Left hindlimb (tissue), 1 donor: ENCODE data around the gene SUCLG2.

Source experiments
- DNase-seq: peaks from one replicate; pipeline ENCODE4 v3.0.0-alpha.2; 2018

The SUCLG2 gene

DNA sequence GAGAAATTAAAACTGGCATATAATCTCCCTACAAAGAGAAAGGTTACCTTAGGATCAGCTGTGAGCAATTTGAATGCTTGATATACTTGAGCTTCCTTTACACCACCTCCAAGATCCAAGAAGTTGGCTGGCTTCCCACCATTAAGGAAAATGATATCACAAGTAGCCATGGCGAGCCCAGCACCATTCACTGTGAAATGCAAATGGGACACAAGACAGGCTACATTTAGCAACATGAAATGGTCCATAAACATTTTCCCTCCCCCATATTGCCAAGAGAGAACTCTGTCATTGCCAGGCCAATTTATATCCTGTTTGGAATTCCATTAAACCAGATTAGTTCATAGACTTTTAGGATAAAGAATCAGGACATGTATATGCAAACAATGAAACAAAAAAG is 158.7 kb downstream of the SUCLG2 start:
- DNase-seq, result no peak

DNA sequence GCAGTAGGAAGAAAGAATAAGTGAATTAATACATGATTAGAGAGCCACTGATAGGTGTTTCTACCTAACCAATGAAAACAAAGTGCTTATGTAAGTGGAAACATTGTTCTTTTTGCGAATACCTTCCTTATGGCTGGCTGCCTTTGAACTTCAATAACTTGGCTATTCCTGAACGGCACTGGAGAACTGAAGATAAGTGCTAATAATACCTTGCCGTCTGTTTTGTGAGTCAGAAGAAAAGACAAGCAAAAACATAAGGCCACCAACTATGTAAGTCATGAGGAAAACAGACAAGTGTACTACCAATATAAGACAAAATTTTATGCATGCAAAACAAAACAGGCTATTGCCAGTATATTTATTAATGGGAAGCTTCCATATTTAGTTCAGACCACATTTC is 160.6 kb downstream of the SUCLG2 start:
- DNase-seq, result no peak

DNA sequence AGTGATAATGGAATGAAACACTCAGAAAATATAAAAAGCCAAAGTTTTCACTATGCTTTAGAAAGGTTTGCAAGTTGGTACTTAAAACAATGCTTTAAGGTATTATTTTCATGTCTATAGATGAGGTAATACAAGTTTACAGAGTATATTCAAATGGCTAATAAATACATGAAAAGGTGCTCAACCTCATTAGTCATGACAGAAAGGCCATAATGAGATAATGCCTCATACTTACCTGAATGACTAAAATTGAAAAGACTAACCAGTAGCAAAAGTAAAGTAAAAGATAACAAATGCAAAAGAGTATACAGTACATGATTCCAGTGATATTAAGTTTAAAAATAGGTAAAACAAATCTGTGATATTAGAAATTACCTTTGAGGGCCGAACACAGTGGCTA is 163.8 kb downstream of the SUCLG2 start:
- no peak for DNase-seq

GRCh38 chr3:67489816-67490215 is 164.6 kb downstream of the SUCLG2 start:
- no peak for DNase-seq

- DNase-seq, result no peak
Measured at GRCh38 chr3:67487564-67488114, 166.8 kb downstream of the SUCLG2 start.

GRCh38 chr3:67486883-67487282 is 167.5 kb downstream of the SUCLG2 start:
- DNase-seq, result no peak

GRCh38 chr3:67484085-67484484 is 170.3 kb downstream of the SUCLG2 start:
- no peak for DNase-seq

- no peak for DNase-seq
Measured at GRCh38 chr3:67481126-67481525, 173.3 kb downstream of the SUCLG2 start.

DNA sequence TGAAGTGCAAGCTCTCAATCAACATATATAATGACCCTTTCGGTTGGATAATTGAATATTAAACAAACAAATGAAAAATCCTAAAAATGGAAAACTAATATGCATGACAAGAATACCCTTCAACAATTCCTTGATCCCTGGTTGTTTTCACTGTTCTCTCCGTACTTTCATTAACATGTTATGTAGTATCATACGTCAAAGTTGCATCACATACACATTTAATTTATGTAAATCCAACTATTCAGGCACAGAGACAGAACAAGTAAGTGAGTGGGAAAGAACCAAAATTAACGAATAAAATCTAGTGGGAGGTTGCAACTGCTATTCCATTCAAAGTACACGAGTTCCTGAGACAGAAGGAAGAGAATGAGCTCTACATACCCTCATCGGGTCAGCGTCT is 176.0 kb downstream of the SUCLG2 start:
- no peak for DNase-seq

- DNase-seq, result no peak
Measured at GRCh38 chr3:67474311-67474710, 180.1 kb downstream of the SUCLG2 start.

GRCh38 chr3:67472674-67473201 is 181.7 kb downstream of the SUCLG2 start:
- no peak for DNase-seq

DNA sequence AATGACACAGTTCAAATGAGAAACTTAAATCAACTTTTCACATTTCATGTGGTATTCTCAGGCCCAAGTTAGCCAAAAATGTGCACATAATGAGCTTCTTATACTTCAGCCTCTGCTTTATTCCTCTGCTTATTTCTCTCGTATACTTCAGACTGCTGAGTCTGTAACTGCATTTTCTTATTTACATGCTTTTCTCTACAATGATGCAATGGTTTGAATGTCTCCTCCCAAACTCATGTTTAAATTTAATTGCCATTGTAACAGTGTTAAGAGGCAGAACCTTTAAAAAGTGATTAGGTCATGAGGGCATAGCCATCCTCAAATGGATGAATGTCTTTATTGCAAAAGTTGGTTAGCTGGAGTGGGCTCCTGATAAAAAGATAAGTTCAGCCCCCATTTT is 184.2 kb downstream of the SUCLG2 start:
- no peak for DNase-seq

DNA sequence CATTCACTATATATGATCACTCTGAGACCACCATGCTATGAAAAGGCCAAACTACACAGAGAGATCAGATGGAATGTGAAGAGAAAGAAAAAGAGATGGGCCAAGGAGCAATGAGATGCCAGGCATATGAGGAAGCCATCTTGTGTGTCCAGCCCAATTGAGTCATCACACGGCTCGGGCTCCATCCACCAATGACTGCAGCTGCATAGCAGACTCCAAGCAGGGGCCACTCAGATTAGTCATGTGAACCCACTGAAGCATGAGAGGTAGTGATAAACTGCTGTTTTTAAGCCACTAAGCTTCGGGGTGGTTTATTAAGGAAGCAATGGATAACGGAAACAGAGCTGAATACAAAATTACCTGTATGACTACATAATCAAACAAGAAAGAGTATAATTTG is 185.9 kb downstream of the SUCLG2 start:
- no peak for DNase-seq

GRCh38 chr3:67463656-67464055 is 190.8 kb downstream of the SUCLG2 start:
- no peak for DNase-seq

GRCh38 chr3:67462187-67462586 is 192.2 kb downstream of the SUCLG2 start:
- no peak for DNase-seq

DNA sequence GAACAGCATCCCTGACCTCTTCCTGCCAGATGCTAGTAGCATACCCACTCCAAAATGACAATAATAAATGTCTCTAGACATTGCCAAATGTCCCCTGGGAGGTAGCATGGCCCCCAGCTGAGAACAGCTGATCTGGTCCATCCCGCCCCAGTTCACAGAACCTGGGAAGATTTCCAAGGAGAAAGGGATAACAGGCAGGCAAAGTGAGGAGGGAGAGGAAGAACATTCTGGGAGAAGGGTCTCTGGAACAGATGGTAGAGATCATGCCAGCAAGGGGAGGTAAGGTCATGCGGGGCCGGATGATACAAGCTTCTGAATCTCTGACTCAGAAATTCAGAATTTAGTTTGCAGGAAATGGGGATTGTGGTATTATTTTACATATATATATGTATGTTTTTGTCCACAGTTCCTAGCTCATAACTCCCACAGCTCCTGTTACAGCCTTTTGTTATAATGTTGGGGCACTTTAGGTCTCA is 192.7 kb downstream of the SUCLG2 start:
- DNase-seq, result no peak

- DNase-seq, result no peak
Measured at GRCh38 chr3:67460841-67461510, 193.4 kb downstream of the SUCLG2 start.

GRCh38 chr3:67459796-67460195 is 194.6 kb downstream of the SUCLG2 start:
- DNase-seq, result no peak

DNA sequence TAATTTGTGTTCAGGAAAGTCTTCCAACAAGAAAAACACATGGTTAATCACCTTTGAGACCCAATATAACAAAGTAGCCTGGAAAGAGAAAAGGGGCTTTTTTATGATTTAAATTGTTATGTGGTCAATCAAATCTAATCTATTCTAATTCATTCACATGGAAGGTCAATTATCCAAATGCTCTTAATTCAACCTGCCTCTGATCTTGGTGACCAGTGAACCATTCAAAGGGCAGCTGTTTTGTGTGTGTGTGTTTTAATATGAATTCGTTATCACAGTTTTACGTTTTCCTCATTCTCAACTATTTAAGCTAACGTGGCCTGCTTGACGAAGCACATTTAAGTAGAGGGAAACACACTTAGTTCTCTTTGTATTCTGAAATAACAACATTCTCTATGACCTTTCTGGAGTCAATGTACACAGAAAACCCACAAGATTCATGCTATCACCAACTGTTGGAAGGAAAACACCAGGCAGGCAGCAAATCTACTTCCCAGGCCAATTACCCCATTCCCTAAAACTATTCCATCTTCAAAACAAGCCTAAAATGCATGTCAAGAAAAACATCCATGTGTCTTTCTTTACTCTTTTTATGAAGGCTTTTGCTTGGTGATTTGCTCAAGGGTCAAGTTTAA is 195.4 kb downstream of the SUCLG2 start:
- DNase-seq, result no peak

GRCh38 chr3:67458408-67458807 is 196.0 kb downstream of the SUCLG2 start:
- DNase-seq, result no peak

GRCh38 chr3:67453628-67454027 is 200.8 kb downstream of the SUCLG2 start:
- DNase-seq, result no peak

GRCh38 chr3:67450153-67450552 is 204.3 kb downstream of the SUCLG2 start:
- DNase-seq, result no peak

GRCh38 chr3:67447393-67447792 is 207.0 kb downstream of the SUCLG2 start:
- DNase-seq, result no peak

- DNase-seq, result no peak
Measured at GRCh38 chr3:67437789-67438188, 216.6 kb downstream of the SUCLG2 start.
